ENCODE data around the gene NFE2L1.
A peak's percentile ranks its signal among the peaks of the same experiment; 100 is the strongest.

Gene NFE2L1

DNA sequence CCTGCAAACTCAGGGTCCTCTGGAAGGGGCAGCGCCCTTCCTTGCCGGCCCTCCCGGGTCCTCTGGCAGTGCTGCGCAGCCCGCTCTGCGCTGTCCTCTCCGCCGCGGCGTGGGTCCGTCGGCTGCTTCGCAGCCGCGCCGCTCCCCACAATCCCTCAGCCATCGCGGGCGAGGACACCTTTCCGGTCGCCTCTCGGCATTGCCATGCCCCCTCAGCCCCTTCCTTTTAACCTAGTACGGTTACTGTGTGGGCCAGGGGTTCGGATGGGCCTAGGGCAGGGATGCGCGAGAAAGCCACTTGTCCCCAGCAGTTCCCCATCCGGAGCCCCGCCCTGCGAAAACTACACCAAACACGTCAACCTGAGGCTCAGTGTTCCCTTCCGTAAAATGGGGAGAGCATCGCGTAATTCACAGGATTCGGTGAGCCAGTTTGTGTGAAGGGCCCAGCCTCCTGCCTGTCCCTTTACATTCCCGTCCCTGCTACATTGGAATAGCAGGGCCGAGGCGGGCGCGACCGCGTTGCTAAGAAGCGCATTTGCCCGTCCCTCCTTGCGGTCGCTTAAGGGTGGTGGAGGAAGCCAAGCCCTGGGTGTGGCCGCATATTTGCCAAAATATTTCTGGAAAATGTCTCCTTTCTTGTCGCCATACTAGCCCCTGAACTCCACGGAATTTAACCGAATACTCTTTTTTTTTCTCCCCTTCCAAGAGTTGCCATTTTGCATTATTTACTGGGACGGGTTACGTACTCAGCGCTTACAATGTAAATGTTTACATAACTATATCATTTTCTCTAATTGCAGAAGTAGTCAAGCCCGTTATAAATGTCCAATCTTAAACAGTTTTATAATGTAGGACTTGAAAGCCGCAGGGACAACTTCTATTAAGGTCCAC is 23.8 kb upstream of the NFE2L1 start:
- peak; percentile 68 for DNase-seq

GRCh38 chr17:48025040-48025903 is 22.9 kb upstream of the NFE2L1 start:
- DNase-seq: peak; percentile 97

- peak; percentile 56 for DNase-seq
Measured at GRCh38 chr17:48025904-48026501, 22.2 kb upstream of the NFE2L1 start.

GRCh38 chr17:48026502-48027321 is 21.4 kb upstream of the NFE2L1 start:
- DNase-seq: peak; percentile 96

- no peak for DNase-seq
Measured at GRCh38 chr17:48027322-48027981, 20.7 kb upstream of the NFE2L1 start.

- no peak for DNase-seq
Measured at GRCh38 chr17:48028736-48029135, 19.4 kb upstream of the NFE2L1 start.

- DNase-seq: no peak
Measured at GRCh38 chr17:48030531-48030930, 17.6 kb upstream of the NFE2L1 start.

GRCh38 chr17:48031966-48032365 is 16.2 kb upstream of the NFE2L1 start:
- no peak for DNase-seq

DNA sequence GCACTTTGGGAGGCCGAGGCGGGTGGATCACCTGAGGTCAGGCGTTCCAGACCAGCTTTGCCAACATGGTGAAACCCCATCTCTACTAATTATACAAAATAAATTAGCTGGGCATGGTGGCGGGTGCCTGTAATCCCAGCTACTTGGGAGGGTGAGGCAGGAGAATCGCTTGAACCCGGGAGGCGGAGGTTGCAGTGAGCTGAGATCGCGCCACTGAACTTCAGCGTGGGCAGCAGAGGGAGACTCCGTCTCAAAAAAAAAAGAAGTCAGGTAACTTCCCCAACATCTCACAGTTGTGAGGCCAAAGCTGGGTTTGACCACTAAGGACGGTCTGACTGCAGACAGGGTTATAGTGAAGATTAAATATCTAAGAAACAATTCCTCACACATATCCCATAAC is 13.4 kb upstream of the NFE2L1 start:
- peak; percentile 29 for DNase-seq

GRCh38 chr17:48036693-48037035 is 11.5 kb upstream of the NFE2L1 start:
- DNase-seq: no peak

DNA sequence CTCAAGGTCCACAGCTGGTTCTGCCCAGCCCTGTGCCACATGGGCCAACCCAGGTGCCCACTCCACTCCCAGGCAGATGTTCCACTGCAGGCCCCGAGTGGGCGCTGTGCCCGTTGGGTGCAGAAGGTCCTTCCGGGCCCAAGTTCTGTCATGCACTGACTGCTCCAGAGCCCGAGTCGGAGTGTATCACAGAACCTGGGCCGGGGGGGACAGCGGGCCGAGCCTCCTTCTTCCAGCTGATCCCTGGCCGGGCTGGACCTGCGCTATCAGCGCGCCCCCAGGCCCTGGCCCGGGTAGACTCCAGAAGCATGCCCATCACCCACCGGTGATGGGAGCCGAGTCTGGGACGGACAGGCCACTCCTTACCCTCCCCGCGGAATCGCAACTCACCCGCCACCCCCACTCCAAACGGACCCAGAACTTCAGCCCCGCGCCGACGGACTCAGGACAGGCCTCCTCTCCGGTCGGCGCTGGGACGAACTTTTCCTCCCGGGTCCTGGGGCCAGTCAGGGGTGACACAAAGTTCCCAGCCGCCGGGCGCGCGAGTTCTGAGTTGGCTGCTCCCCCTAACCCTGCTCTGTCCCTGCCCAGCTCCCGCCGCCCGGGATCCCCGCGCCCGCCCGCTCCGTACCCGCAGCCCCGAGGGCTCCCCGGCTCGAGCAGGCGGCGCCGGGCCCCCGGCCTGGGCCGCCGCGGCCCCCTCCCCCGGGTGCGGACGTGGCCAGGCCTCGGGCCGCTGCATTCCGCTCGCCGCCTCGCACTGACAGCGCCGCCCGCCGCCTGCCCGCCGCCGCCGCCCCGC is 10.9 kb upstream of the NFE2L1 start, which contains the start of gene COPZ2:
TSS of gene COPZ2 (minus strand) at position 762 of the 802 bp plus-strand sequence. CDS start at position 742, 20 bp downstream.
- DNase-seq: peak; percentile 72

DNA sequence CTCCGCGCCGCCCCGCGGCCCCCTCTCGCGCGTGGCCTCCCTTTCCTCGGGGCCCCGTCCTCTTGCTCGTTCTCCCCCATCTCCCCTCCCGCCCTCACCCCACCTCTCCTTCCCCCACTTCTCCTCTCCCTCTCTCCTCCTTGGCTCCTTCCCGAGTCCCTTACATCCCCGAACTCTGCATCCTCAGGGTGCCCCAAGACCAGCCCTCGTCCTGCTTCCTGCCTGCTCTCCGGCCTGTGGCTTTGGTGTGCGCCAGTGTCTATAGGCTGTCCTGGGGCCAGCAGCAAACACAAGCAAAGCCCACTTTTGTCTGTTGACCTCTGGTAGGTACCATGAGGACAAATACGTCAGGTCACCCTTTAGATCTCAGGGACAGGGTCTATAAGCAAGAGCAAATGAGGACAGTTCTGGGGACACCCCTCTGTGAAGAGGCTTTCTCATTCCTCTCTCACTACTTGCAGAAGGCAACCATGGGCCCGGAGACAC is 10.3 kb upstream of the NFE2L1 start:
- no peak for DNase-seq

- no peak for DNase-seq
Measured at GRCh38 chr17:48038687-48039086, 9.5 kb upstream of the NFE2L1 start.

GRCh38 chr17:48043176-48043575 is 5.0 kb upstream of the NFE2L1 start:
- DNase-seq: no peak

DNA sequence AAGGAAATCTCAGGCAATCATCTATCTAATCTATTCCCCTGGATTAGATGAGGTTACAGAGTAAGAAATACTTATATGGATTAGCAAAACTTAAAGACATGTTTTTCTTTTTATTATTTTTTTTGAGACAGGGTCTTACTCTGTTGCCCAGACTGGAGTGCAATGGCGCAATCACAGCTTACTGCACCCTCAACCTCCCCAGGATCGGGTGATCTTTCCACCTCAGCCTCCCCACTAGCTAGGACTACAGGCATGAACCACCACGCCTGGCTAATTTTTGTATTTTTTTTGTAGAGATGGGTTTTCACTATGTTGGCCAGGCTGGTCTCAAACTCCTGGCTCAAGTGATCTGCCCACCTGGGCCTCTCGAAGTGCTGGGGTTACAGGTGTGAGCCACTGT is 3.3 kb upstream of the NFE2L1 start:
- no peak for DNase-seq

DNA sequence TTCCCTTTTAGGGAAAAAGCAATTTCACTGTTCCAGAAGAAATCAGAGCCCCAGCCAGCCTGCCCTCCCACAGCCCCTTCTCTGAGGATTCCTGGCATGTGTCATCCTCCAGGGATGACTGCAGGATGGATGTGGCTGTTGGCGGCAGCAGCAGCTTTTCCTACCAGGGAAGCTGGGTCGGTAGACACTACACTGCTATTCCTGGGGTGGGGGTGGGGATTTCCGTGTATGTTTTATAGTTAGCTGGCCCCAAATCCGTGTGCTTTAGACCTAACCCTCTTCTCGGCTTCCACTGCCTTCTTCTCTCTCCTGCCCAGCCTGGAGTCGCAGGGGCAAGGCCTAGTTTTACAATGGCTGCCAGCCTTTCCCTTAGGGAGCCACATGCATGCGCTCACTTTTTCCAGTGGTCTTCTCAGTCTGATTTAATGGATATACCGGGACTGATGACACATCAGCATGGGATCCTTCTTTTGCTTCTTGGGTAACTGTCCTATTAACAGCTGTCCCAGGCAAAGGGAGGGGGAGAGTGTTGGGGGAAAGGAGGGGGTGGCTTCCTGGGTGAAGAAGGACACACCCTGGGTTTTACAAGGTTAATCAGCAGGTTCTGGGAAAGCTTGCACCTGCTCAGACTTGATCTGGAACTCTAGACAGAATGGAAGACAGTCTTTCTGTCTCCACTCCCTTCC is 2.7 kb upstream of the NFE2L1 start:
- no peak for DNase-seq

GRCh38 chr17:48046296-48046695 is 1.9 kb upstream of the NFE2L1 start:
- DNase-seq: no peak

DNA sequence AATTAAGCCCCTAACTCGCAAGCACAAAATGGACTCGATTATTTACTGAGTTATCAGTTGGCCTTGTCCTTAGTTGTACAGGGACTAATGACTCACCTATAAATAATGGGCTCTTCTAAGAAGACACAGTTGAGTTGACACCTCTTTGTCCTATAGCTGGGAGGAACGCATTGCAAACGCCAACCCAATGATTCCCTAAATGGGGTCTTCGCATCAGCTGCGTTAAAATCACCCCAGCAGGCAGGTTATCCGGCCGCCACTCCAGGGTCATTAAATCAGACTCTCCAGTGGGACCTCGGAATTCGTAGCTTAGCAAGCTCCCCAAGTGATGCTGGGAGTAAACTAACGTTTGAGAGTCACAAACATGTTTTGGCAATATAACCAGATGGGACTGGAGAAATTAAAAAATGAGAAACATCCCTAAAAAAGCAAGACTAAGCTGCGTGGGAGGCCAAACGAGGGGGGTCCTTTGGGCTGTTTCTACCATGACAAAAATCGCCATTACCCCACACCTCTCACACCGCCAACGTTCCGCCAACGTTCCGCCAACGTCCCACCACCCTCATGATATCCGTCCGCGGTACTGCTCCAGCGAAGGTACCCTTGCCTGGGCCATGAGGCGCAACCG is 932 bp upstream of the NFE2L1 start:
- peak; percentile 59 for DNase-seq

GRCh38 chr17:48048384-48049126 is 396 bp downstream of the NFE2L1 start:
- DNase-seq: peak; percentile 93

Data from OCI-M1 (cell line).